ENCODE results near the gene GIT1. TPM values are rescaled to one million over a fixed set of nuclear protein-coding genes. Genes with fewer than 3 reads are reported as not detected.

GIT1 gene
- total and polyA plus RNA-seq, 2 of the 13 experiments (the other 11 are each of a cell fraction or from before 2014, with no cell fraction given): 14.2 to 30.8 TPM

- TF ChIP-seq HMG20A (CRISPR knock-in tag; IDR thresholded peaks at IDR 0.05; ENCODE audit: borderline replicate concordance) (no peak), NRL (CRISPR knock-in tag; IDR thresholded peaks at IDR 0.05; ENCODE audit: borderline replicate concordance) (peak; percentile 61; the same call in 1 of the 2 replicates), TRIM22 (IDR thresholded peaks at IDR 0.05) (no peak), ZNF598 (CRISPR knock-in tag; IDR thresholded peaks at IDR 0.05; ENCODE audit: borderline replicate concordance) (no peak; the same call in 1 of the 2 replicates), ZFP90 (CRISPR knock-in tag; IDR thresholded peaks at IDR 0.05; ENCODE audit: borderline replicate concordance) (no peak), SNAPC2 (CRISPR knock-in tag; IDR thresholded peaks at IDR 0.05) (no peak), SAP130 (CRISPR knock-in tag; IDR thresholded peaks at IDR 0.05; ENCODE audit: low read depth) (peak; percentile 67; the same call in 1 of the 2 replicates), TFE3 (CRISPR knock-in tag; IDR thresholded peaks at IDR 0.05) (peak; percentile 72; the same call in 1 of the 2 replicates), HOXA7 (CRISPR knock-in tag; IDR thresholded peaks at IDR 0.05) (no peak), RFX5 (IDR thresholded peaks at IDR 0.05; ENCODE audit: low read depth, low read length) (no peak), ERF (CRISPR knock-in tag; IDR thresholded peaks at IDR 0.05) (no peak; the same call in 1 of the 2 replicates), NR2F6 (IDR thresholded peaks at IDR 0.05) (no peak), NR2F6 (CRISPR knock-in tag; IDR thresholded peaks at IDR 0.05) (peak; percentile 35; the same call in 1 of the 2 replicates), ZBTB25 (CRISPR knock-in tag; IDR thresholded peaks at IDR 0.05) (peak; percentile 73), MTF1 (CRISPR knock-in tag; IDR thresholded peaks at IDR 0.05) (no peak), STAT5B (CRISPR knock-in tag; IDR thresholded peaks at IDR 0.05) (0 out of 2 replicates have a peak, but pooled peaks have one; percentile 74), PRDM4 (CRISPR knock-in tag; IDR thresholded peaks at IDR 0.05; ENCODE audit: borderline replicate concordance) (no peak), ARID4A (CRISPR knock-in tag; IDR thresholded peaks at IDR 0.05; ENCODE audit: borderline replicate concordance) (peak; percentile 58), SMAD1 (CRISPR knock-in tag; IDR thresholded peaks at IDR 0.05; ENCODE audit: borderline replicate concordance, low read depth) (no peak)
These were observed 4.4 kb upstream of the GIT1 start (continued) for GRCh38 chr17:29593591-29594518.
